Endodermal cell (in vitro differentiated cells): ENCODE results near the gene SYCE1L. TPM values are rescaled to one million over a fixed set of nuclear protein-coding genes. Genes with fewer than 3 reads are reported as not detected.

ENCODE experiments used
- DNase-seq: peaks from one replicate; pipeline ENCODE4 v3.0.0-alpha.2; 2017
- H3K27ac ChIP-seq: 2 replicates; pipeline ENCODE4 v1.5.1; 2013; ENCODE audit warnings: mild to moderate bottlenecking, low read depth, low read length, moderate library complexity
- H3K27me3 ChIP-seq: 2 replicates; pipeline ENCODE4 v1.6.1; 2013; ENCODE audit warnings: mild to moderate bottlenecking, low read length, moderate library complexity; ENCODE audit not compliant: insufficient read depth, control insufficient read depth, poor library complexity, severe bottlenecking
- H3K36me3 ChIP-seq: 2 replicates; pipeline ENCODE4 v1.7.0; 2013; ENCODE audit warnings: mild to moderate bottlenecking, low read length, moderate library complexity; ENCODE audit not compliant: control insufficient read depth, insufficient read depth
- H3K4me1 ChIP-seq: one replicate; pipeline ENCODE4 v1.7.0; 2013; ENCODE audit warnings: low read length; ENCODE audit not compliant: control insufficient read depth, insufficient read depth
- H3K4me3 ChIP-seq: 2 replicates; pipeline ENCODE4 v1.5.1; 2013; ENCODE audit warnings: mild to moderate bottlenecking, low read length, moderate library complexity
- H3K9ac ChIP-seq: 2 replicates; pipeline ENCODE4 v1.6.1; 2013; ENCODE audit warnings: mild to moderate bottlenecking, low read length, moderate library complexity; ENCODE audit not compliant: poor library complexity, severe bottlenecking; ENCODE audit errors: extremely low read depth
- H3K9me3 ChIP-seq: 2 replicates; pipeline ENCODE4 v1.6.1; 2013; ENCODE audit warnings: mild to moderate bottlenecking, low read length, moderate library complexity; ENCODE audit not compliant: control insufficient read depth
- H3K27ac Mint-ChIP-seq: 2 replicates; pipeline ENCODE4 v1.8.0; 2020; ENCODE audit warnings: mixed read lengths
- H3K27me3 Mint-ChIP-seq: 2 replicates; pipeline ENCODE4 v1.8.0; 2021; ENCODE audit warnings: mild to moderate bottlenecking, mixed read lengths; ENCODE audit not compliant: insufficient read depth
- H3K36me3 Mint-ChIP-seq: 2 replicates; pipeline ENCODE4 v1.8.0; 2020; ENCODE audit warnings: low read depth, mixed read lengths
- H3K4me1 Mint-ChIP-seq: 2 replicates; pipeline ENCODE4 v1.8.0; 2020; ENCODE audit warnings: mixed read lengths
- H3K4me3 Mint-ChIP-seq: 2 replicates; pipeline ENCODE4 v1.8.0; 2020; ENCODE audit warnings: mild to moderate bottlenecking, moderate library complexity, mixed read lengths
- H3K9me3 Mint-ChIP-seq: 2 replicates; pipeline ENCODE4 v1.8.0; 2020; ENCODE audit warnings: mild to moderate bottlenecking, mixed read lengths
- WGBS, 2 experiments: methylation state at CpG; one replicate each; pipeline versions ENCODE4 v1.1.5 to v1.1.7; 2013; ENCODE audit warnings: missing lambda C conversion rate in 2 of 2, mixed read lengths in 1 of 2; ENCODE audit not compliant: insufficient coverage in 1 of 2, insufficient read length in 1 of 2; 5-methylcytosine and 5-hydroxymethylcytosine counted together
- total RNA-seq, 2 donors: library from RNA; stranded (reverse); fragmentation: NEBNext Ultra II Directional in 1 of 2; extraction: Animal tissue kit (Norgen Biotek cat#: 25700) in 1 of 2; gene quantifications; 2 replicates in 1 of 2; 3 replicates in 1 of 2; pipeline ENCODE4 v1.2.1, GENCODE V29; 2021
- TF ChIP-seq, protein P1 (sequence below): fragments of 200-600 bp; sonication (generic); conservative IDR thresholded peaks from 2 replicates; pipeline ENCODE4 v1.5.0; 2021; ENCODE audit warnings: antibody characterized with exemption, mild to moderate bottlenecking

The SYCE1L gene
- total RNA-seq, 2 donors from 2014 or later: 13.6 to 19.9 TPM

DNA sequence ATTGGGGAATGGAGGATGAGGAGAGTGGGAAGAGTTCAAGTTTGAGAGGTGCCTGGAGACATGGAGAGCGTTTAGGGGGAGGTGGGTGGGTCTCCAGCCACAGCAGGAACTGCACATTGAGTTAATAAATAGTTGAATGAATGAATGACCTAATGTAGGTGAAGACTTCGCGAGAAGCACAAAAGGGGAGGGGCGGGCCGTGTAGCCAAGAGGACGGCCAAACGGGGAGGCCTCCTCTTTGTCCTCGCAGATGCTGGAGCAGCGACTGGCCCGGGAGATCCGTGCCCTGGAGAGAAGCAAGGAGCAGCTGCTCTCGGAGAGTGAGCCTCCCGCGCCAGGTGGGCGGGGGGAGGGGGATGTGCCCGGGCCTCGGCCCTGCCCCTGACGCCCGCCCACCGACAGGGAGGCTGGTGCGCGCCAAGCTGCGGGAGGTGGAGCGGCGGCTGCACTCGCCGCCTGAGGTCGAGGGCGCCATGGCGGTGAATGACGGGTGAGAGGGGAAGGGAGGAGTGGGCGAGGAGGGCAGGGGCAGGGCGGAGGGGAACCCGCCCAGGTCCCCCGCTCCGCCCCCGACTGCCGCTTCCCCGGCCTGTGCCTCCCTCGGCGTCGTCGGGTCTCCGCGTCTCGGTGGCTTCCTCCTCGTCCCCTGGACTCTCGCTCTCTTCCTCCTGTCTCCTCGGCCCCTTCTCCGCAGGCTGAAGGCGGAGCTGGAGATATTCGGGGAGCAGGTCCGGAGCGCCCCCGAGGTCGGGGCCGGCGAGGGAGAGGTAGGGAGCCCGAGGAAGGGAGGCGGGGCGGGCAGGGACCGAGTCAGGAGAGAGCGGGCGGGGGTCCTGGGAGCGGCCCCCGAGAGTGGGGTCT lies 12.9 kb downstream of the SYCE1L start:
- H3K27ac ChIP-seq: peak overlapping the region; percentile 91
- no peaks in the 10 kb centered on the region for H3K27me3 ChIP-seq
- no peaks in the 10 kb centered on the region for H3K36me3 Mint-ChIP-seq
- no peaks in the 10 kb centered on the region for H3K4me1 ChIP-seq
- no peaks in the 10 kb centered on the region for H3K9me3 ChIP-seq
- peak overlapping the region; percentile 67 for H3K4me3 Mint-ChIP-seq
- WGBS, 2 experiments: 1 to 20% methylated on average over 3 to 66 of the region's 66 CpGs
- peaks cover 17% of the 10 kb centered on the region for H3K4me1 Mint-ChIP-seq
- H3K4me3 ChIP-seq: peak overlapping the region; percentile 79
- DNase-seq: peak; percentile 95
- no peaks in the 10 kb centered on the region for H3K36me3 ChIP-seq
- H3K27me3 Mint-ChIP-seq: peaks cover 26% of the 10 kb centered on the region
- H3K27ac Mint-ChIP-seq: peak overlapping the region; percentile 39
- TF ChIP-seq, protein P1, sequence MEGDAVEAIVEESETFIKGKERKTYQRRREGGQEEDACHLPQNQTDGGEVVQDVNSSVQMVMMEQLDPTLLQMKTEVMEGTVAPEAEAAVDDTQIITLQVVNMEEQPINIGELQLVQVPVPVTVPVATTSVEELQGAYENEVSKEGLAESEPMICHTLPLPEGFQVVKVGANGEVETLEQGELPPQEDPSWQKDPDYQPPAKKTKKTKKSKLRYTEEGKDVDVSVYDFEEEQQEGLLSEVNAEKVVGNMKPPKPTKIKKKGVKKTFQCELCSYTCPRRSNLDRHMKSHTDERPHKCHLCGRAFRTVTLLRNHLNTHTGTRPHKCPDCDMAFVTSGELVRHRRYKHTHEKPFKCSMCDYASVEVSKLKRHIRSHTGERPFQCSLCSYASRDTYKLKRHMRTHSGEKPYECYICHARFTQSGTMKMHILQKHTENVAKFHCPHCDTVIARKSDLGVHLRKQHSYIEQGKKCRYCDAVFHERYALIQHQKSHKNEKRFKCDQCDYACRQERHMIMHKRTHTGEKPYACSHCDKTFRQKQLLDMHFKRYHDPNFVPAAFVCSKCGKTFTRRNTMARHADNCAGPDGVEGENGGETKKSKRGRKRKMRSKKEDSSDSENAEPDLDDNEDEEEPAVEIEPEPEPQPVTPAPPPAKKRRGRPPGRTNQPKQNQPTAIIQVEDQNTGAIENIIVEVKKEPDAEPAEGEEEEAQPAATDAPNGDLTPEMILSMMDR: peak; percentile 13
- peak overlapping the region; percentile 53 for H3K9ac ChIP-seq
- no peaks in the 10 kb centered on the region for H3K9me3 Mint-ChIP-seq

DNA sequence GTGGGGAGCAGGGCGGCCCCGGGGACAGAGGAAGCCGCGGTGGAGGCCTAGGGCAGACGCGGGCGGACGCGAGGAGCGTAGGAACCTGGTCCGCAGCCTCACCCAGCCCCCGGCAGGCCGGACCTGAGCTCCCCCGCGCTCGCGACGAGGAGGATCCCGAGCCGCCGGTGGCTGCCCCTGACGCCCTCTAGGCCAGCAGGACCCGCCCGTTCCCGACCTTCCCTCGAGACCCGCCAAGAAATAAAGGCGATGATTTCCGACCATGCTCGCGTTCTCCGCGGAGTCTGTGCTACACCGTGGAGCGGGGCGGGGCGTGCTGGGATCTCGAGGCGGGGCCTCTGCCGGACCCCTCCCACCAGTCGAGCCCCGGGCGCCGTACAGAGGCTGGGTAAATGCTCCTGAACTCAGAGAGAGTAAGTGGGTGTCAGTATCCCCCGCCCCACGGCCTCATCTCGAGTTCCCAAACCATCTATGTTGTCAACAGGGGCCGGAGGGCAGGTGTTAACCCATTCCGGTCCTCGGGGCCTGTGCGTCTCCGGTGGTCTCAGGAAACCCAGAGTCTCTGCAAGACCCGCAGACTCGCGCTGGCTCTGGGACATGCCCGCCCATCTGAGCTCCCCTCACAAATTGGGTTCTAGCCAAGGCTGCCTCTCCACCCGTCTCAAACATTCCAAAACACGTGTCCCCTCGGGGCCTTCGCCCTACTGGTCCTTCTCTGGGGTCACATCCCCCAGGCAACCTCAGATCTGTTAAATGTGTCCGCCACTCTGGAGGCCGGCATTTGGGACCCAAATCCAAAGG lies 13.7 kb downstream of the SYCE1L start:
- H3K4me1 Mint-ChIP-seq: peaks cover 13% of the 10 kb centered on the region
- WGBS, 2 experiments: 24 to 35% methylated on average over 32 to 62 of the region's 62 CpGs
- TF ChIP-seq, protein P1: no peak
- H3K36me3 Mint-ChIP-seq: no peaks in the 10 kb centered on the region
- H3K4me3 ChIP-seq: peak overlapping the region; percentile 79
- no peak overlapping the region for H3K27ac Mint-ChIP-seq
- no peaks in the 10 kb centered on the region for H3K27me3 ChIP-seq
- peak overlapping the region; percentile 67 for H3K4me3 Mint-ChIP-seq
- H3K9me3 Mint-ChIP-seq: no peaks in the 10 kb centered on the region
- H3K9ac ChIP-seq: peak overlapping the region; percentile 53
- no peaks in the 10 kb centered on the region for H3K36me3 ChIP-seq
- peaks cover 24% of the 10 kb centered on the region for H3K27me3 Mint-ChIP-seq
- DNase-seq: peak; percentile 93
- no peaks in the 10 kb centered on the region for H3K9me3 ChIP-seq
- peak overlapping the region; percentile 91 for H3K27ac ChIP-seq
- H3K4me1 ChIP-seq: no peaks in the 10 kb centered on the region

DNA sequence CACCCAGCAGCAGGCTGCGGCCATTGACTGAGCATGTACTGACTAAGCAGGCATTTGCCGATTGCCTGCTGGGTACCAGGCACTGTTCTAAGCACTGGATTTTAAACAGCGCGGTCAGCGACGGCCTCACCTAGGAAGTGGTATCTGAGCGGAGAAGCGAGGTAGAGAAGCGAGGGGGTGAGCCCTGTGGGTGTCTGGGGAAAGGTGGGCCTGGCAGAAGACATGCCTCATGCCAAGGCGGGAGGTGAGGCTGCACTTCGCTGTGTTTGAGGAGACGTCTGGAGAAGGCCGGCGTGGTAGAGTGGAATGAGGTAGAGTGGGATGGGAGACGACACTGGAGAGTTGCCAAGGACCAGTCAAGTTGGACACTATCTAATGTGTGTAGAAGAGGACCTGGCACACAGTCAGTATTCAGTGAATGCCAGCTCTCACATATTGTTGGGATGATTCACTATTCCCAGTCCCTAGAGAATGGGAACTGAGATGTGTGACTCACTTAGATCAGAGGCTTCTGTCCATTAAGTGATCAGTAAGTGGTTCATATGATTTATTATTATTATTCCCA lies 14.4 kb downstream of the SYCE1L start:
- TF ChIP-seq, protein P1: no peak
- no peak for DNase-seq
- no peak overlapping the region for H3K4me3 ChIP-seq
- no peak overlapping the region for H3K27ac ChIP-seq
- H3K36me3 ChIP-seq: no peaks in the 10 kb centered on the region
- H3K27ac Mint-ChIP-seq: no peak overlapping the region
- peak overlapping the region; percentile 67 for H3K4me3 Mint-ChIP-seq
- no peaks in the 10 kb centered on the region for H3K9me3 ChIP-seq
- H3K27me3 ChIP-seq: no peaks in the 10 kb centered on the region
- 95 to 96% methylated on average over 12 to 15 of the region's 15 CpGs for WGBS, 2 experiments
- H3K27me3 Mint-ChIP-seq: peaks cover 24% of the 10 kb centered on the region
- H3K9me3 Mint-ChIP-seq: no peaks in the 10 kb centered on the region
- peaks cover 10% of the 10 kb centered on the region for H3K4me1 Mint-ChIP-seq
- H3K4me1 ChIP-seq: no peaks in the 10 kb centered on the region
- no peak overlapping the region for H3K9ac ChIP-seq
- H3K36me3 Mint-ChIP-seq: no peaks in the 10 kb centered on the region
